Measurements from ENCODE around the gene RIPK4.
"Not testable (repeated sequence)": the region's sequence is repeated elsewhere in the genome, so short reads cannot be mapped to it uniquely, and the experiment has no call there.

The RIPK4 gene

DNA sequence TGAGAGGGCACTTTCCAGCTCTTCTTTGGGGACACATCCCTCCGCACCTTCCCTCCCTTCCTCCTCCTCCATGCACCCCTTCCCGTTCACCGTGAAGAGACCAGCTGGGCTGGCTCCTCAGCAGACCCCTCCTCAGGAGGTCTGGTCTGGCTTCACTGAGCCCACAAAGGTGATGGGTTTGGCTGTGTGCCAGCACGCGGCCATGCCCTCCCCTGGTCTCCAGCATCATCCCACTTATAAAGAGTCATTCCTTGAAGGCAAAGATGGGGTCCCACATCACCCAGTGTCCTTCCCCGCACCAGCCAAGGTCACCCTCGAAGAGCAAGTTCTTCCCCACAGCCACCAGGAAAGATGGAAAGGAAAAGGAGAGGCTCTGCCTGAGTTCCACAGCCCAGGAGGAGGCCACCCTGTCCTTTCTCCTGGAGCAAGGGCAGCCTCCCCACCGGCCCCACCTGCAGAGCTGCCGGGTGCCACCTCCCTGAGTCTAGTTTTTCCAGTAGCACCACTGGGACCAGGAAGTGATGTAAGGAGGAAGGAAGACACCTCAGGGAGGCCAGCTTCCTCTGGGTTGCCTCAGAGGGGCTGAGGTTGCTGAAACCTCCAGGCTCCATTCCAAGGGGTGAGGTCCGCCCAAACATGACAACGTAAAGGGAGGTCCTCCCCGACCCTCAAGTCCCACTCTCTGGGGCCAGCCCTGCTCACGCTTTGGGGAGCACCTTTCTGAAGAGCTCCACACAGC is 32.7 kb downstream of the RIPK4 start:
- DNase-seq = no peak

DNA sequence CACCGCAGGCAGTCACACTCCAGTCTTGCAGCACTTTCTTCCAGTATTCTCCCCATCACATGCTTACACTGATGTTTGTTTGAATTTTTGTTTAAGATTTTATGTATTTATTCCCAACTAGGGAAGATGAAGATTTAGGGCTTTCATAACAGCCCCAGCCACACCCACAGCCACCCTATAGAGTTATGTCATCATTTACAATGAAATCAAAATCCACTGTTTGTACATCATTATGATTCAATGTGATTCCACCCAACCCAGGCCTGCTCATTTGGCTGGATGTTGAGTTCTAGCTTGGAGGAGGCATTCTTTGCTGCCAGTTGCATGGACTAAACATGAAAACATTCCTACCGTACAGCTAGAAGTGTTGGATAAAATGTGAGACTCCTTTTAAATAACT is 35.8 kb downstream of the RIPK4 start:
- DNase-seq = no peak

DNA sequence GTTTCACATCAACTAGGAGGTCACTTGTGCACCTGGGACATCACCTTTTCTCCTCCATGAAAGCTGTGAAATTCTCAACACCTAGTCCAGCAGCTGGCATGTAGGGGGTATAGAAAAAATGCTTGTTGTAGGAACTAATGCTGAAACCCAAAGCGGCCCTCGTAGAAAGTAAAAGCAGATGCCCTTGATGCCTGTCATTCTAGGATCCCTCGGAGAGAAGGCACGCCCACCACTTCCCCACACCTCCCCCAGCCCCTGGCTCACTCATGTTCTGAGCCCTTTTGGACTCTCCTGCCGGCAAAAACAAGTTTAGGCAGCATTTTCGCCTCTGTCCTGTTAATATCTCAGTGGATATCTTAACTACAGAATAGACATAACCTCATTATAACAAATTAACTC is 36.5 kb downstream of the RIPK4 start:
- no peak for DNase-seq

DNA sequence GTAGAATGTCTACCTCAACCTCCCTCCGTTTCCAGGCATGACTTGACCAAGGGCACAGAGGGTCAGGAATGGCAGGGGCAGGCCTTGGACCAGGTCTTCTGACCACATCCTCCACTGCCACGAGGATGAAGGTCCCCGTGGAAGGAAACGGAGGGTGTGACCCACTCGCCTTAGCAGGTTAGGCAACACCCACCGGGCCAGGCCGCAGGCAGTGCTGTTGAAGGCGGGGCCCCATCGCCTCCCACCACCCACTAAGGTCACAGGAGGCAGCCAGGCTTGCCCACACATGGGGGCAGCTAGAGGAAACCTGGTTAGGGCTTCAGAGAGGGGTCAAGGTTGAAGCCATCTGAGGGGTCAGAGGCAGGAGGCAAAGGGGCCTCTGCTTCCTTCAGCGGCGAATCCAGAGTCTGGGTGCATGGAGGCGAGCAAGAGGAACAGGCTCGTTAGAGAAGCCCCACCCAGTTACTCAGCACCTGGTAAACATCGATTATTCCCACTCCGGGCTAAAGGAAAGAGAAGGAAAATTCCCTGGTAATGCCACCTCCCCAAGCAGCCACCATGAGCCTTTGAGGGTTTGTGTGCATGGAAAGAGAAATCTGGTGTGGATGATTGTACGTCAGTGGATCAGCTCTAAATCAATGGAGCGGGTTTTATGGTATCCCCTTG is 37.0 kb downstream of the RIPK4 start:
- no peak for DNase-seq

DNA sequence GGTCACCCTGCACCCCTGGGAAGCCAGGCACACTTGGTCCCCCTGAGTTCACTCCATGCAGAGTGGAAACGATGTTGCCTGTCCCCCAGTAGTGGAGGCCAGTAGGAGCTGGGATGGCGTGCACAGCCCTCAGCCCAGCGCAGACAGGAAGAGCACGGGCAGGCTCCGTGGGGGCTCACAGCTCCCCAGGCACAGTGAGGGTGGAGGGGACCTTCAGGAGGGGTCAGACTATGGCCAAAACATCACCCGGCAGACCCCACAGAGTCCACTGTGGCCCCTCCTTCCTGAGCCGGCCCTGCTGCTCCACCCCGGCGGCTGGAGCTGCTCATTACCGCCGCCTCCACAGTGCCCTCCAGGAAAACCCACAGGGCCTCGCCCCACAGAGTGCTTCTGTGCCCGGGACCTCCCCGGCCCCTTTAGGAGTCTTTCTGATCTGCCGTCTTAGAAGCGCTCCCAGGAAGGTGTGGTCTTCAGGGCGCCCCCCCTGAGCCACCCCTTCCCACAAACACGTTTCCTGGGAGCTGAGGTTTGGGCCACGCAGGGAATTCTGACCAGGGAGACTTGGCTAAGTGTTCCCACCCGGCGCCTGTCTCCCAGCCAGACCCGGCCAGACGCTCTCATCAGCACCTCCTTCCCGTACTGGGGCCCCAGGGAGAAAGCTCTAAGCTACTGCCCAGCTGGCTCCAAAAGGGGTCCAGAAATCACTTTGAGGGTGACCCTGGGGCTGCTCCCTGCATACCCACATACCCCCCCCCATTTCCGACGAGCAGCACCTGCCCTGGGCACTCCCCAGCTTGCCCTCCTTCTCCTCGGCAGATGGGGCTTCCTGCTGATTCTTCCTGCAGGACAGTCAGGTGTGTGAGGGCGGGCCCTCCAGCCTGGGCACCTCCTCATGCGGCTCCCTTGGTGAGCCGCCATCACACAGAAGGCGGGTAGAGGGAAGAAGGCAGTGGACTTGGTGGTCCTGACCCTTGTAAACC is 38.8 kb downstream of the RIPK4 start:
- no peak for DNase-seq

DNA sequence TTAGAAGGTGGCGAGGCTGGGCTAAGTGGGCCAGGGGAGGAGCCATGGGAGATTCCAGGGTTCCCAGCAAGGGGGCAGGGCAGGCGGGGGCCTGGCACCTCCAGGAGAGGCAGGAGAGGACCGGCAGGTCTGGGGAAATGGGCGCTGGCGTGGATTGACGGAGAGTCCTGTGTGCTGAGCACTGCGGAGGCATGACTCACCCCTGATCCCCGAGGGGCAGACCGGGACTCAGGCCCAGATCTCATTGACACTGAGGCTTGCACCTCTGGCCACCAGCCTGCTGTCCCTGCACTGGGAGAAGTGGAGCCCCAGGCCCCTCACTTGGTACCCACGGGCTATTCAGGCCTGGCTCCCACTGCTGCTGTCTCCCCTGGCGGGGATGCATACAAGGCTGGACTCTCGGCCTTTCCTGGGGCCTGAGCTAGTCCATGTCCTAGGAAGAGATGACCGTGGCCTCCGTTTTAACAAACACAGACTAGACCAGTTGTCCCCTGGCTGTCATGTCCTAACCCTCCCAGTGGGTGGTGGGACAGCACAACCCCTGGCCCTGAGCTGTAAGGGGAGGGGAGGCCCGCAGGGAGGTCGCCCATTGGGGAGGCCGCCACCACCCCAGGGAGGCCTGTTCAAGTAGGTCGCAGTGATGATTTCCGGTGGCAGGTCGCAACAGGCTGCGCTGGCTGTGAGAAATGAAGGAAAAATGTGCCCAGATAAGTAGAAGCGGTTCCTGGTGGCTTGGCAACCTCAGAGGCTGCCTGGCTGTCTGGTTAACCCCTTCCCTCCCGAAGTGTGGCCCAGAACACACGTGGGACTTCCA is 39.7 kb downstream of the RIPK4 start:
- no peak for DNase-seq

DNA sequence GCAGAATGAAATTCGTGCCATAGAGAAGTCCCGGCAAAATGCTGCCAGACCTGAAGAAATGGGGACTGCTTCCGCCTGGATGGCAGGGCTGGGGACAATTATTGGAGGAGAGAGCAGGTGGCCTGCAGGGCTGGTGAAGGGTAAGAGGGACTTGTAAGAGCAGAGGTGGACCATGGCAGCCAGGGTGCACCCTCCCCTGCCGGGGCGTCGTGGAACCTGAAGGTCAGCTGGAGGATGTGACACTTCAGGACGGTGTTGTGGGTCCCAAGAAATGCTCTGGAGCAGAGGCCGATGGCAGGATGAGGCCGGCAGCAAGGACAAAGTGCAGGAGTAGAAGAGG is 40.3 kb downstream of the RIPK4 start:
- no peak for DNase-seq

DNA sequence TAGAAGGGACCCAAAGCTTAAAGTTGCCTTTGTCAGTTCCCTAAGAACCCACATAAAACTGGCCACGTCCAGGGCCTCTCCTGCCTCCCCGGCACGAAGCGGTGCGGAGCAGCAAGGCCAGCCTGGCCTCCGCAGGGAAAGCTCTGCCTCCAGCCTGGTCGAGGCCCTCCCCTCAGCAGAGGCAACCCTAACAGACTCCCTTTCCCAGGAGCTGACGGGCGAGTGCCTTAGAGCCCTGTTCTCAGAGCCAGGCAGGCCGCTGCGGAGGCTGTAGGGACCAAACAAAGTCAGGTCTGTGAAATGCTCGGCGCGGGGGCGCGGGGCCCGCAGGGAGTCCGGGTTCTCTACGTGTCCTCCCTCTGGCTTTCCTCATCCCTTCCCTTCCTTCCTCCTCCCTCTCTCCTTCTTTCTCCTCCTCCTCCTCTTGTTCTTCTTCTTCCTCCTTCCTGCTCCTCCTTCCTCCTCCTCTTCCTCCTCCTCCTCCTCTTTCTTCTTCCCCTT is 40.7 kb downstream of the RIPK4 start:
- DNase-seq = no peak

DNA sequence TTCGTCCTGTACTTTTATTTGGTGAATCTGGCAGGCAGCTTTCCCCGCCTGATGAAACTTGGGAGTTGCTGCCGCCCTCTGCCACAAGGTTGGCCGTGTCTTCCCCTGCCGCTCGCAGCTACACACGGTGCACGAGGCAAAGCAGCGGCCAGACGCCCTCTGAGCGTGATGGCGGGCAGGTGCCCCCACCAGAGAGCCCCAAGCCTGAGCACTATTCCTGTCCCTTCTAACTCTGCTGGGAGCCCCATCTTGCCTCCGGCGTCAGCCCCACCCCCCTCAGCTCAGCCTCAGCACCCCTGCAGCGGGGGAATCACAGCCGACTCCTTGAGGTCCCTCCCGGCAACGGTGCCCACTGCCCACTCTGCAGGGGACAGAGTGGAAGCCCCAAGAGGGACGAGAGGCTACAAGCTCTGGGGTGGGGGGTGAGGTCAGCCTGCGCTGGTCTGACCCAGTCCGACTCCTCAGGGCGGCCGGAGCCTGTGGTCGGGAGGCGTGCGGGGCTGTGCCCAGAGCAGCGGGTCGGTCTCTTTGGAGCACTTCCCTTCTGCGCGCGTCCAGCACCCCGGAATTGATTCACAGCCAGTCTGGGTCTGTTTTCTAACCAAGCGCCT is 41.3 kb downstream of the RIPK4 start:
- no peak for DNase-seq

DNA sequence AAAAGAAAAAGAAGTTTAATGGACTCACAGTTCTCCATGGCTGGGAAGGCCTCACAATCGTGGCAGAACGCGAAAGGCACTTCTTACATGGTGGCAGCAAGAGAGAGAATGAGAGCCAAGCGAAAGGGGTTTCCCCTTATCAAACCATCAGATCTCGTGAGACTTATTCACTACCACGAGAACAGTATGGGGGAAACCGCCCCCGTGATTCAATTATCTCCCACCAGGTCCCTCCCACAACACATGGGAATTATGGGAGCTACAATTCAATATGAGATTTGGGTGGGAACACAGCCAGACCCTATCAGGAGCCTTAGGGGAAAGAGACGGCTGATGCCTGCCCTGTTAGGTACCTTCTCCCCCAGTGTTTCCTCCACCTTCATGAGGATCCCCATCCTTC is 43.0 kb downstream of the RIPK4 start:
- not testable (repeated sequence) for DNase-seq

DNA sequence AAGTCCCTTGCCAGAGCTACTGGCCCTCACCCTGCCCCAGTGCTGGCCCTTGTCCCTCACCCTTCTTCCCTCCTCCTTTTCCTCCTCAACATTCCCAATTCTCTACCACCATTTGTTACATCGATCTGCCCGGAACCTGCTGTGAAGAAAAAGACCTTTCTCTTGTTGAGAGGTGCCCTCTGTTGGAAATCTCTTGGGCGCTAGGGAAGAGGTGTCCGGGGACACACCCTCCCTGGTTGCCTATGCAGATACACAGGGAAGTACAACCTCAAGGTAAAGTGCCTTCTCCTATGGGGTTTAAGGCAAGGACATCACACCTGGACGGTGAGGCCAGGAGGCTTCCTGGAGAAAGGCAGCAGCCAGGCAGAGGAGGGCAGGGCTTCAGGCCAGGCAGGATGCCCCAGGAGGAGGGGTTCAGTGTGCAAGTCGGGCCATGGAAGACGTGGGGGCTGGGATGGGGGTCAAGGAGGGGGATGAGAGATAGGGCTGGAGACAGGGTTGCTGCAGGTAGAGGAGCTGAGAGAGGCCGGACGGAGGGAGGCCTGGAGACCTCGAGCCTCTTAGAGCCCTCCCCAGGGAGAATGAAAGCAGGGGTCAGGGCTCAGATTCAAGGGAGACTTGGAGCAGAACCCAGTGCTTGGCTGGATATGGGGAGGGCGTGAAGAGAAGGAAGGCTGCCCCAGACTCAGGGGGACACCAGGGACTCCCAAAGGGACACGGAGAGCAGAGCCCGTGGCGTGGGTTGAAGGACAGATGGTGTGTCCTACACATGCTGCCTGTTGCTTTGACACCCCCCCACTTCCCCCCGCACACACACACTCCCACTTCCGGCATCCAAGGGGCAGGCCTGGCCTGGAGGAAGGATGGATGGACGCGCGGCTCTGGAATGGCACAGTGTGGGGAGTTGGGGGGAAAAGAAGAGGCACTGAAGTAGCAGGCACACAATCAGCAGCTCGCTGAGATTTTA is 44.5 kb downstream of the RIPK4 start:
- DNase-seq = no peak

DNA sequence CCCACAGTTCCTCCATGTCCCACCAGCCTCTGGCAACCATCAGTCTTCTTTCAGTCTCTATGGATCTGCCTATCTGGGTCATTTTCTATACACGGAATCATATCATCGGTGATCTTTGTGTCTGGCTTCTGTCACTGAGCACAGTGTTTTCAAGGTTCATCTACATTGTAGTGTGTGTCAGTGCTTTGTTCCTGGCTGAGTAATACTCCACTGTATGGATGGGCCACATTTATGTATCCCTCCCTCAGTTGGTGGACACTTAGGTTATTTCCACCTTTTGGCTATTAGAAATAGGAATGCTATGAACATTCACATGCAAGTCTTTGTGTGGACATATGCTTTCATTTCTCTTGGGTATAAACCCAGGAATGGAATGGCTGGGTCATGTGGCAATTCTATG is 46.6 kb downstream of the RIPK4 start:
- no peak for DNase-seq

DNA sequence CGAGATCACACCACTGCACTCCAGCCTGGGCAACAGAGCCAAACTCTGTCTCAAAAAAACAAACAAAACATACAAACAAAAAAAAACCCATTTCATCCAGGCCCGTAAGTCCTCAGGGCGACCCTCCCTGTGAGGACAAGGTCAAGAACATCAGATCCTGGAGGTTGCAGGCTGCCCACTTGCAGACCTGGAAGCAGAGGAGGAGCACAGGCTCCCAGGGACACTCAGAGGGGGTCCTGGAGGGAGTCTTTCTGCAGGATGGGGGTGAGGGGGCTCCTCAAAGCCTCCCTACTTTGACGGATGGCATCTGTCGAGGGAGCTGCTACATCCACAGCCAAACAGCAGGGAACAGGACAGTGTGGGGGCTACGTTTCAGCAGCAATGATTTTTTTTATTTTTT is 47.2 kb downstream of the RIPK4 start:
- DNase-seq = no peak

DNA sequence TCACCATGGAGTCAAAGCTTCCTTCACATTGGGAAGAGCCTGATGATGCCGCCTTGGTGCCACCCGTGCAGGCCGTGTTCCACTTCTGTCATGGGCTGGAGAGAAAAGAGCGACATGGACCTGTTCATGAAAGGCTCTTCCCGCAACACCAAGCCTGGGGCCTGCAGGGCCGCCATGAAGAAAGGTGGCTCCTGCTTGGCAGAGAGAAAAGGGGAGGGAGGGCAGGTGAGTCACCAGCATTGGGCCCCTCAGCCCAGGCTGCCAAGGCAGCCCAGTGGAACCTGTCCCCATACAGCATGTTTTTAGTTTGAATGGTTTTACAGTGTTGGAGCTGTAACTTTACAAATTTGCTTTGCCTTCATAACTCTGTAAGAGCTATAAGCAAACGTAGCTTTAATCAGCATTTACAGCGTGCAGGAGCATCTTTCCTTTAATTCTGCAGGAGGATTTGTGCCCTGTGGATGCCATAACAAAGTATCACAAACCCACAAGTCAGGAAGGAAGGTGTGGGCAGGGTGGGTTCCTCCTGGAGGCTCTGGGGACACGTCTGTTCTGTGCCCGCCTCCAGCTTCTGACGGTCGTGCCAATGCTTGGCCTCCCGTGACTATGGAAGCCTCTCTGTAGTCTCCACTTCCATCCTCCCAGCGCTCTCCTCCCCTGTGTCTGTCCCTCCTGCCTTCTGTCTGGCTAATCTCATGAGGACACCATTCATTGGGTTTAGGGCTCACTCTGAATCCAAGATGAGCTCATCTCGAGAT is 49.1 kb downstream of the RIPK4 start:
- DNase-seq = no peak

DNA sequence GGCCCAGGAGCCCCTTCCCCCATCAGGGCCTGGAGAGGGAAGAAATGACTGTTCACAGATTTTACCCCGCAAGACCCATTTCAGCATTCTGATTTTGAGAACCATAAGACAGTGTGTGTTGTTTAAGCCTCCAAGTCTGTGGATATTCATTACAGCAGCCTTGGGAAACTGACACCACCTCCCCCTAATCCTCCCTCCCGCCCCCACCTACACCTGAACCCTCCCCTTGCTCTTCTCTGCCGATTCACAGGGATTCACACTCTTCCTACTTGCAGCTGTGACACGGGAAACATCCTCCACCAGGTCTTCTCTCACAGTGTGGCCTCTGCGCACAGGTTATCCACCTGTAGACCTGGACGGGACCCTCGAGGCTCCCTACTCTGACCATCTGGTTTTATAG is 50.1 kb downstream of the RIPK4 start:
- DNase-seq = no peak

DNA sequence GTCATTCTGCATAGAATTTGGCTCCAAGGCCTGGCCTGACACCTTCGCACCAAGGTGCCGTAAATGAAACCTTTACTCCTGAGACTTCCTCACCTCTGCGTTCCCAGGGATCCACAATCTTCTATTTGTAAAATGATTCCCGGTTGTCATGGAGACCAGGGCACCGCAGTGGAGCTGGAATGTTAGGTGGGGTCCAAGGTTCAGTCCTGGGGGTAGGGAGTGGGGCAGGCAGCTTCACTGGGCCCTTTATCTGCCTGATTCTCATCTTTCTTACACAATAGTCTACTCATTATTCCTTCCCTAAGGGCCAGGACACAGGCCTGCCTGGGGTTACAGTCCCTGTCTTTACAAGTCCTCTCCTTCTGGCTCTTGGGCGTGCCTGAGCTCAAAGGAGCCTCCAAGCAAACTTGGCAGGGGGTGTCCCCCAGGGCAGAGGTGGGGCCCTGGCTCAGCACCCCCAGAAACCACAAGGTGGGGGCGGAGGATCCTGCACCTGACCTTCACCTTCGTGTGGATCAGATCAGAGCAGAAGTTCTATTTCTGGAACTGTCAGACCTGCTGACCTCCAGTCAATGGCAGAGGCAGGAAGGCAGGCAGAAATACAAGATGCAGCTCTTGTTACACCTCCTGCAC is 51.1 kb downstream of the RIPK4 start:
- DNase-seq = no peak

DNA sequence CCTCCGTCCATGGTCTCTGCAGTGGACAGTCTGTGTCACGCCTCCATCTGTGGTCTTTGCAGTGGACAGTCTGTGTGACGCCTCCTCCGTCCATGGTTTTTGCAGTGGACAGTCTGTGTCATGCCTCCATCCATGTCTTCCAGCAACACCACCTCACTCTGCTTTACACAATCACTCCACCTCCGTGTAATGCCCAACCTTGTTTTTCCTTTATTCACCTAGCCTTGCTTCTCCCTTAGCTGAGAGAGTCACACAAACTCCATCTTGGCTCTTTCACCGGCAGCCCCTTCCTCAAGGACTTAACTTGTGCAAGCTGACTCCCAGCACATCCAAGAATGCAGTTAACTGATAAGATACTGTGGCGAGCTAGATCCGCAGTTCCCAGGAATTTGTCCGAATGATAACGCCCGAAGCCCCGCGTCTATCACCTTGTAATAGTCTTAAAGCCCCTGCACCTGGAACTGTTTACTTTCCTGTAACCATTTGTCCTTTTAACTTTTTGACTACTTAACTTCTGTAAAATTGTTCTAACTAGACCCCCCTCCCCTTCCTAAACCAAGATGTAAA is 52.5 kb downstream of the RIPK4 start:
- not testable (repeated sequence) for DNase-seq

DNA sequence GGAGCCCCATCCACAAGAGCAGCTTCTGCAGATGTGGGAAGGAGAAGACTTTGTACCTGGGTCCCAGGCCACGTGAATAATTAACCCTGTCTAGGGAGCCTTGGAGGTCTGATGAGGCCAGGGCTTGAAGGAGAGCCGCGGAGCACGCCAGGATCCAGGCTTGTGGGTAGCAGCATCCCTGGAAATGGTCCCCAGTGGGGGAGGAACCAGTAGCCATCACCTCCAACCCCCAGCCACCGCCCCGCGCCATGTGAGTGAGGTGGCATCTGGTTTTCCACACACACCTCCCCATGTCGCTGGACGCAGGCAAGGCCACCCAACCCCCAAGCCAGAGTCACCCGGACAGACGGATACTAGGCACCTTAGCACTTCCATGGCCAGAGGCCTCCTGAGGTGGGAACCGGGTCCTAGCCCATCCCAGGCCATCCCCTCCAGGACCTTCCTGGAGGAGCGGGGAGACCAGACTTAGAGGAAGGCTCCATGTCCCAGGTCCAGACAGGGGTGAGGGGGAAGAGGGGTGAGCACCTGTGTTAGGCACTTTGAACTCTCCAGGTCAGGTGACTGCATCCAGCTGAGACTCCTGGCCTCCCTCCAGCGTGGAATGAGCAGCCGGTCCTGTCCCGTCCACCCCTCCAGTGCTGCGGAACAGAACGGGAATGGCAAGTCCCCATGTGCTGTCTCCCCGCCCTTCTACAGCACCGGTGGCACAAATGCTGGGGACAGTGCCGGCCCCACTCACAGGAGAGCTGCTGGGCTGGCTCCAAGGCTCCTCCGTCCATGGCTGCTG is 53.2 kb downstream of the RIPK4 start:
- no peak for DNase-seq

All from amniotic stem cell (primary cell).